GM19043 (cell line): ENCODE data around the gene CSNK1A1.

Experiments used
- ATAC-seq: cut with Tn5 transposase; IDR thresholded peaks from one replicate; pipeline ENCODE4 v1.9.1; 2021; ENCODE audit warnings: low read depth; ENCODE audit not compliant: unreplicated experiment

The CSNK1A1 gene

GRCh38 chr5:149495673-149496072 lies 55.6 kb downstream of the CSNK1A1 start:
- no peak for ATAC-seq

GRCh38 chr5:149493316-149493715 lies 57.9 kb downstream of the CSNK1A1 start:
- ATAC-seq = no peak

DNA sequence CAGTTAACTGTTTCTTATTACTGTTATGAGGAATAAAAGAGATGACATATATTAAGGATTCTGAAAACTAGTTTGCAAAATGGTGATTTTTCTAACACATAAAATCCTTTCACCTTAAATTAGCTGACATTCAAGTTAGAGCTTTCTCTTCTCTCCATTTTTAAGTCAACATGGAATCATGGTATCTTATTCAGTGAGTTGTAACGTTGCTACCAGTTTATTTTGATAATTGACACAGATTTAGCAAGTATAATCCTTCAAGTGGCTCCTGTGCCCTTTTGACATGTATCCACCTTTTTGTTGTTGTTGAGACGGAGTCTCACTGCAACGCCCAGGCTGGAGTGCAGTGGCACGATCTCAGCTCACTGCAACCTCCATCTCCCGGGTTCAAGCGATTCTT lies 58.5 kb downstream of the CSNK1A1 start:
- no peak for ATAC-seq

DNA sequence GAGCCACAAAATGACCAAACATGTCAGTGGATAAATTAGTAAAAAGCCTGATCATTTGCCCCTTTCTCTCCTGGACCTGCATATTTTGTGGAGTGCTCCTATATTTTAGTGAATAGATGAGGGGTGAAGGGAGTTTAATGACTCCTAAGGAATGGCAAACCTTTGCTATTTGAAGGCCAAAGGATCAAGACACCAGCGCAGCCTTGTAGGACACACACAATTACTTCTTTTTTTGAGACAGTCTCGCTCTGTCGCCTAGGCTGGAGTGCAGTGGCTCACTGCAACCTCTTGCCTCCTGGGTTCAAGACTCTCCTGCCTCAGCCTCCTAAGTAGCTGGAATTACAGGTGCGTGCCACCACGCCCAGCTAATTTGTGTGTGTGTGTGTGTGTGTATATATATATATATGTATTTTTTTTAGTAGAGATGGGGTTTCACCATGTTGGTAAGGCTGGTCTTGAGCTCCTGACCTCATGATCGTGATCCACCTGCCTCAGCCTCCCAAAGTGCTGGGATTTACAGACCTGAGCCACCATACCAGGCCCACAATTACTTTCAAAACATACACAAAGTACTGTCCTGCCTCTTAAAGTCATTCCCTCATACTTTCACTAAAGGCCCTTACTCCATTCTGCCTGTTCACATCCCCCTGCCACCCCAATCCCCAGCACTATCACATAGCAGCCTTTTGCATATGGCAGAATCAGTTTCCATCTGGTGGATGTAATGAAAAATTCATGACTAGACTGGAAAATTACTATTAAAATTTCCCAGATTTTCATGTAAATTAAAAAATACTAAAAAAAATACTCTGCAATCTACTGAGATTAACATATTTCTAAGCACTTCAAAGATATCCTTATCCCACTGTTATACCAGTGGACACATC lies 60.4 kb downstream of the CSNK1A1 start:
- ATAC-seq = no peak

DNA sequence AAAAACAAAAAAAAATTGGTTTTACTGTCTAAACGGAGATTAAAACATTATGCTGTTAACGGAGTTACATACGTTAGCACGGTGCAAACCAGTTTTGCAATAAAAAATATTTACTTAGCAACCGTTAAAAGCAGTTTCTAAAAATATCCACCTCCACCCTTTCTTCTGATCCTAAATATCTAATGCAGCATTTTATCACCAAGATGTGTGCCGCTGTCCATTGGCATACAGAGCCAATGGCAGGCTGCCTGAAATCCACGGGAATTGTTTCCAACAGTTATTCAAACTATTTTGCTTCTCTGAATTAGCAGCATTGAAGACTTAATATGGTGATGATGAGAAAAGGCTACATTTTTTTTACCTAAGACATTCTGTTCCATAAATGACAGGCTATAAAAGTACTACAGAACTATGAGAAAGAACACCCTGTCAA lies 61.6 kb downstream of the CSNK1A1 start:
- no peak for ATAC-seq

GRCh38 chr5:149488645-149489306 lies 62.5 kb downstream of the CSNK1A1 start:
- no peak for ATAC-seq

DNA sequence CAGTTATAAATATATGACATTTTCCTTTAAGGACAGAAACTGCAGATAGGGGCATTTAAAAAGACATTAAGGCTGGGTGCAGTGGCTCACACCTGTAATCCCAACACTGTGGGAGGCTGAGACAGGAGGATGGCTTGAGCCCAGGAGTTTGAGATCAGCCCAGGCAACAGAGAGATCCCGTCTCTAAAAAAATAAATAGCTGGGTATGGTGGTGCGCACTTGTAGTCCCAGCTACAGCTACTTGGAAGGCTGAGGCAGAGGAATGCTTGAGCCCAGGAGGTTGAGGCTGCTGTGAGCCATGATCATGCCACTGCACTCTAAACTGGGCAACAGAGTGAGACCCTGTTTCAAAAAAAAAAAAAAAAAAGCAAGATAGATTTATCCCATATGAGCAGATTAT lies 63.6 kb downstream of the CSNK1A1 start:
- ATAC-seq = no peak

DNA sequence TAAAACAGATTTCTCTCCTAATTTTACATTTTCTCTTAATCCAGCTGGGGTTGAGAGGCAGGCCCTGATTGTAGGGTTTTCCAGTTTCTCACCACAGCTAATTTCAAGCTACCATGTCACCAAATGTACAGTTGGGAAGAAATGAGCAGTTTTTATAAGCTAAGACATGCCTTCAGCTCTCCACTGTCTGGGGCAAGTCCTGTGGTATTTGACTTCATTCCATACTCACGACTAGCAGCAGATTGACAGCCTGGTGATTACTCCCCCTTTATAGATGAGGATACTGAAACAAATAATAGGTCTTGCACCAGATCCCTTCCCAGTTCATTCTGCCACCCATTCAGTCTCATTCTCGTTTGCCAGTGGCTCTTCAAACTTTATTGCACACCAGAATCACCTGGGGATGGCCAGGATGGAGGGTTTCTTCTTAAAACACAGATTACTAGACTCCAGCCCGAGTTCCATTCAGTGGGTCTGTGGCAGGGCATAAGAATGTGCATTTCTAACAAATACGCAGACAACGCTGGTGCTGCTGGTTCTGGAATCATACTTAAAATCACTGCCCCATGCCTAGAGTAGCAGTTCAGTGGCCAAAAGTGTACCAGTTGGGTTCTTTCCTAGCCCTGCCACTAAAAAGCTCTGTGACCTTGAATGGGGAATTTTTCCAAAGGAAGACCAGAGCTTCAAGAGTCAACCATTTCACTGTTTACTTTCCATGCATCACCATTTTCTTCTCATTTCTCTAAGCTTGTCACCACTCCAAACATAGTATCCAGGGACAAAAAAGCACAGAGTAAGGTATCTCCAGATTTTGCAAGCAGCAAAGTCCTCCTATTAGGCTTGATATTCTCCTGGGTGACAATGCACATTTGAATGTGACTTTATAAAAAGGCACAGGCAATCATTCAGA lies 64.3 kb downstream of the CSNK1A1 start:
- no peak for ATAC-seq

- ATAC-seq = no peak
Measured at GRCh38 chr5:149485655-149486615, 65.3 kb downstream of the CSNK1A1 start.

- no peak for ATAC-seq
Measured at GRCh38 chr5:149481485-149481884, 69.8 kb downstream of the CSNK1A1 start.

DNA sequence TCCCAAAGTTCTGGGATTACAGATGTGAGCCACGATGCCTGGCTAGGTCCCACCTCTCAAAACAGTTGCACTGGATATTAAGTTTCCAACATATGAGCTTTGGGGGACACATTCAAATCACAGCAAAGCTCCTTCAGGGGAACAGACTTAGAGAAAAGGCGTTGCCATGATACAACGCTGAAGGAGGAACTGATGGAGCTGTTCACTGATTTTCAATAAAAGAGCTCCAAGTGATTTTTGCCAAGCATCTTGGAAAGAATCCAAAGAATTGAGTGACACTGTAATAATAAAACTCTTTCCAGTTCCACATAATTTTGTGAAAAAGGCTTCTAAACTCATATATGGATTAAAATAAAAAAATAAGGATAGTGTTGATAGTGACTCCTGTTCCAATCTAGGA lies 72.5 kb downstream of the CSNK1A1 start:
- ATAC-seq = no peak

DNA sequence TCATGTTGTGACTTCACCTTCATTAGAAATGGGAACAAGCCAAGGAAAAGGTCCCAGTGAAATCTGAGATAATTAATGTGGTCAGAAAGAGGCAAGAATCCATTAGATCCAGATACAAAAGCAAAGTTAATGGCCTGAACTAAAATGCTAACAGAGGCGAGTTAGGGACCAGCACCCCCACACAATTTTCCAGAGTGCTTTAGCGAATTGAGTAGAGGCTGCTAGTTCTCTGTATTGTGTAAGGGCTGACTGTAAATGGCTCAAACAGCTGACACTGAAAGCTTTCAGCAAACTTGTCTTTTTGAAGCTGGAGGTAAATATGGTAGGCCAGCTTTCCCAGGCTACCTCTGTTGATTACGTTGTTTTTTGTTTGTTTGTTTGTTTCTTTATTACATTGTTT lies 75.5 kb downstream of the CSNK1A1 start:
- ATAC-seq = no peak

DNA sequence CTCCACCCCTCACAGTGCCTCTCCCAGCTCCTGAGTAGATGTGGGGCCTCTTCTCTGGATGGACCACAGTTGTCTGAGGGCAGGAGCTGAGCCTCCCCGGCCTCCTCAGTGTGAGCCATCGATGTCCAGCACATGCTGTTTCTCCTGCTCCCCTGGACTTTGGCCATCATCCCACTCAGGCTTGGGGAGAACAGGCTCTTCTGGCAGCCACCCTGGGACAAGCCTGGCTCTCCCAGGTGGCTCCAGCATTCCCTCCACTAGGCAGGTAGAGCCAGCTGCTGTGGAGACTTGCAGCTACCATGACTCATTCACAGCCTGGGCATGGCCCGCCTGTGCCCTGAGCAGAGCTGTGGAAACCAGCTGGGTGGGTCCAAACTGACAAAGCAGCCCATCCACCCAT lies 77.0 kb downstream of the CSNK1A1 start:
- ATAC-seq = no peak

DNA sequence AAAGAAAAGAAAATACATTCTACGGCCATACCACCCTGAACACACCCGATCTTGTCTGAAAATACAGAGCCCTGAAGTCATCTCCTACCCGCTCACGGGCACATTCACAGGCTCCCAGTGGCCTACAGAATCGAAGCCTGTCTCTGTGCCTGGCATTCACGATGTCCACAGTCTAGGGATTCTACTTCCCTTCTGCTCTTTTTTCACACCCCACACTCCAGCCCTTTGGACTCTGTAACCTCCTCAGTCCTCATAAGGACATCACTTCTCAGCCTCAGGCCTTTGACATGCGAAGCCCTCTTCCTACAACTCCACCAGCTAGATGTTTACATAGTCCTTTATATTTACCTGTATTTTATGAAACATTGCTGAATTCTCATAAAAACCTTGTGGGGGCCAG lies 77.8 kb downstream of the CSNK1A1 start:
- ATAC-seq = no peak

GRCh38 chr5:149472399-149472798 lies 78.8 kb downstream of the CSNK1A1 start:
- no peak for ATAC-seq

DNA sequence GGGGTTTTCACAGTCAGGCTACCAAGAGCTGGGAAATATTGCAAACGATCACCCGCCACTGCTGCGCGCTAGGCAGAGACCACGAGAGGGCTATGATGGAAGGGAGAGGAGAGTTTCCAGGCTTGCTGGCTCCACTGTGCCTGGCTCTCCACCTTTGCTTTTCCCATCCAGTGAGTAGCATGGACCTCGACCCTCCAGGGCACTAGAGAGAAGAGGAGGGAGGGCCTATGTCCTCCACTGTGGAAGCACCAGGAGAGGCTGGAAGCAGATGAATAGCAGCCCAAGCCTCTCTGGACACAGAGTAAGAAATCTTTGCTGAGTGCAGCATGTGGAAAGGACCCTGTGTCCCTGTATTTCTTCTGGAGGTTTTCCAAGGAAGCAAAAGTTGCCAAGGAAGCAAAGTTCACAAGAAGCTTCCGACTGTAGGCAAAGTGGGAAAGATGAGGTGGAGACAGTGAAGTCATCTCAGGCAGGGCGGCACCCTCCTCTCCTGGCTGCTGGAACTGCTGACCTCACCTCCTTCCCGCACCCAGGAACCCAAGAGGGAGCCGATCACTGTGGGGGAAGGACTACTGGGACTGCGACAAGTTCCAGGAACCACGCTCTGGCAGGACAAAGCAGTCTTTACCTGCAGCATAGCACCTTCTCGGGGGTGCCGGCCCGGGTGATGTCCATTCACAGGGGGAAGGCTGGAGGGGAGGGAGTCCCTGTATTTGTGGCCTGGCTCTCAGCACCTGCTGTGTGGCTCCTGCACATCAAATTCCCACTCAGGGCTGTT lies 79.6 kb downstream of the CSNK1A1 start:
- ATAC-seq = no peak

- no peak for ATAC-seq
Measured at GRCh38 chr5:149470942-149471341, 80.3 kb downstream of the CSNK1A1 start.

GRCh38 chr5:149466457-149466972 lies 84.7 kb downstream of the CSNK1A1 start:
- no peak for ATAC-seq
